ENCODE data around the gene FAM111B.
"Not testable (repeated sequence)": the region's sequence is repeated elsewhere in the genome, so short reads cannot be mapped to it uniquely, and the experiment has no call there.

Gene FAM111B

DNA sequence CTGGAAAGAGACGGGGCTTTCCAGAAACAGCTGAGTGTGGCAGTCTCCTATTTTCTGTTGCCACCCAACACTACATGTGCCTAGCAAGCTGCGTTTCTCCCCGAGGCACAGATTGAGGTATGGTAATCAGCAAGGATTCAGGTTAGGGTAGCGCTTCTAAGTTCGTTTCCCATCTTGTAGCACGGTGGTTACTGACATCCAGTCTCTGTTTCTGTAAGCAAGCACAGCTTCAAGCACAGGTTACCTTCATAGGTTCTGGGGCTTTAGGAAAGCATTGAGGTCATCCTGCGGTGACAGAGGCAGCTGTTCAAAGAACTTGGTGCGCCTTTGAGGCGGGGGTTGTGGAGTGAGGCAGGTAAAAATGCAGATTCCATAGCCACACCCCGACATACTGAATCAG, 684 bp downstream of the FAM111B start:
- not testable (repeated sequence) for DNase-seq

DNA sequence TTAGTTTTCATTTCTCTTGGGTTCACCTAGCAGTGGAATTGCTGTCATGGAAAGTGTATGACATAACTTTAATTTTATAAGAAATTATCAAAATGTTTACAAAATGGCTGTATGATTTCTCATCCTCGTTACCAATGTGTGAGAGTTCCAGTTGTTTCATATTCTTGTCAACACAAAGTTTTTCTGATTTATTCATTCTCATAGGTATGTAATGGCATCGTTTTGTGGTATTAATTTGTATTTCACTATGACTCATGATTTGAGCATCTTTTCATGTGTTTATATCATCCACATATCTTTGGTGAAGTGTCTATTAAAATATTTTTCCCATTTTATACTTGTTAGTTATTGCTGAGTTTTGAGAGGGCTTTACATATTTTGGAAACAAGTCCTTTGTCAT, 5.5 kb downstream of the FAM111B start:
- DNase-seq = no peak

DNA sequence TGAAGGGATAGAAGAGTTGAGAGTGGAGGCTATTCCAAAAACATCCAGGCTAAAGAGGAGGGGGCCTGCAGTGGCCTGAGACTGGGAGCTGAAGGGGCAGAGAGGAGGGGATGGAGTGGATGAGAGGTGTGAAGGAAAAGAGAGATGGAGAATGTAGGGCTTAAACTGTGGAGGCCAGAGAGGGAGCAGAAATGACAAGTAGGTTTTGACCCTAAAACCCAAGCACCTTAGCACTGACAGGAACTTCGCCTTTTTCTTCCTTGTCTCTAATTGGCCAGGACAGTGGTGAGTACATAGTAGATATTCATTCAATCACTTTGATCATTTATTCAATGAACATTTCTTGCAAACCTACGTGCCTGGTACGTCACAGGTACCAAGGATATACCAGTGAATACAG, 7.3 kb downstream of the FAM111B start:
- no peak for DNase-seq

- no peak for DNase-seq
Measured at GRCh38 chr11:59115553-59115952, 8.5 kb downstream of the FAM111B start.

DNA sequence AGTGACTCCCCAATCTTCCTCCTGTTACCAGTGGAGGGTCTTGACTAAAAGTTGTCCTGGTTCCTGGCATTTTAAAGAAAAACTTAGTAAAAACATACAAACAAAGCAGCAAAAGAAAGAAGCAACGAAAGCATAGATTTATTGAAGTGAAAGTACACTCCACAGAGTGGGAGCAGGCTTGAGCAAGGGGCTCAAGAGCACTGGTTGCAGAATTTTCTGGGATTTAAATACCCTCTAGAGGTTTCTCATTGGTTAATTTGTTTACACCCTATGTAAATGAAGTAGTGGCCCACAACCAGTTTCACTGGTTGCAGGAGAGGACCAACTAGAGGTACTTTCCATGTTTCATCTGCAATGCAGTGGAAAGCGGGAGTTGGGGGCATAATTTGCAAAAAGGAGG, 10.7 kb downstream of the FAM111B start:
- no peak for DNase-seq

DNA sequence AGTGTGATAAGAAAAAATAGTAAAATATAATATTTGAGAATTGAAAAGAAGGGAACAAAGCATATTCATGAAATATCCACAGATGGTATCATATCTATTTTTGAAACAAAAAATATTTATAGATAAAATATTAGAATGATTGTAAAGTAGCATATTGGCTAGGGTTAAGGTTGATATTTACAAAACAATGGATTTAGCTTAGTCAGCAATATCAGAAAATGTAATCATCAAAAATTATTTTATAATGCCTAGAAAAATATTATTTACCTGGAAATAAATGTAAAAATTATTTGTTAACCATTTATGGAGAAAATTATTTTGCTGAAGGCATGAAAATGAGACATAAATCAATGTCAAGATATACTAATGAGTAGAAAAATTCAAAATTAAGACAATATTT, 12.8 kb downstream of the FAM111B start:
- DNase-seq = no peak

DNA sequence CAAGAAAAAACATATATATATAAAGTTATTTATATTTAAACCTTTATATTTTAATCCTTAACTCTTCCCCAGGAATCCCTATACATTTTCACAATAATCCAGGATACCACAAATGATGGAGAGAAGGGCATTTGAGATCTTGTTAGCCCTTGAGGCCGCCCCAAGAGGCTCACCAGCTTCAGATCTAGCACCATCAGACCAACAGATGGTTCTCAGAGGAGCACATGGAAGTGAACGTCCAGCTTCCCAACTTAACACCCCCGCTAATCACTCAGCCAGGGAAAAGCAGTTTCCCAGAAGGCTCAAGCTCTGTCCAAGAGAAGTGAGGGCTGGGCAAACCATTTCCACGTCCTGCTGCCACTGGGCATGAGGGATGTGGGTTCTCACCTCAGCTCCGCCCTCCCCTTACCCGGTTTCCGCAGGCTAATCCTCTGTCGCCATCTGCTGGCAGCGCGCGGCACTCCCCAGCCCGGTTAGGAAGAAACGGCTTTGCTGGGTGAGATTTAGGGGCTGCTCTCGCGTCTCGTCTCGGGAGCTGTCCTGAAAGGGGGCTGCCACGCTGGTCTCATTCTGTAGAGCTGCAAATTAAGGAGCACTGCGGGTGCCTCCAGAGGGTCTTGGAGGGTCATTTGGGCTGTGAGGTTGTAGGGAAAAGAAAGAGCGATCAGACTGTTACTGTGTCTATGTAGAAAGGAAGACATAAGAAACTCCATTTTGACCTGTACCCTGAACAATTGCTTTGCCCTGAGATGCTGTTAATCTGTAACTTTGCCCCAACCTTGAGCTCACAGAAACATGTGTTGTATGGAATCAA, 28.8 kb downstream of the FAM111B start:
- DNase-seq = peak; percentile 64 to 74

GRCh38 chr11:59136551-59136950, 29.5 kb downstream of the FAM111B start:
- not testable (repeated sequence) for DNase-seq

- no peak for DNase-seq
Measured at GRCh38 chr11:59137190-59137589, 30.2 kb downstream of the FAM111B start.

DNA sequence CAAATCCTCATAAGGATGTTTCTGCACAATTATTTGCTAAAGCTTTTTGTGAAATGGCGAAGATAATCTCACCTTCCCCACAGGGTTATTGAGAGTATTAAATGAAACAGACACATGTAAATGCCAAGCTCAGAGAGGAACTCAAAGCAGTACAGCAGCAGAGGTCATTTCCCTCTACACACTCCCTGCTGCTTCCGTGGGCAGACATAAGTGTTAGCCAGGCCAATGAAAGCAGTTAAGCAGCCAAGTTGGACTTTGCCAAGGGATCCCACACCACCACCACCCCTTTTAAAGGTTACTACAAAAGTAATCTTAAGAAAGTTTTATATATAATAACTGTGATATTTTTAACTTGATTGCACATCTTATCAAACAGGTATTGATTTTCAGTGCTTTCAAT, 31.6 kb downstream of the FAM111B start:
- DNase-seq = no peak

GRCh38 chr11:59141191-59141590, 34.2 kb downstream of the FAM111B start:
- DNase-seq = no peak

DNA sequence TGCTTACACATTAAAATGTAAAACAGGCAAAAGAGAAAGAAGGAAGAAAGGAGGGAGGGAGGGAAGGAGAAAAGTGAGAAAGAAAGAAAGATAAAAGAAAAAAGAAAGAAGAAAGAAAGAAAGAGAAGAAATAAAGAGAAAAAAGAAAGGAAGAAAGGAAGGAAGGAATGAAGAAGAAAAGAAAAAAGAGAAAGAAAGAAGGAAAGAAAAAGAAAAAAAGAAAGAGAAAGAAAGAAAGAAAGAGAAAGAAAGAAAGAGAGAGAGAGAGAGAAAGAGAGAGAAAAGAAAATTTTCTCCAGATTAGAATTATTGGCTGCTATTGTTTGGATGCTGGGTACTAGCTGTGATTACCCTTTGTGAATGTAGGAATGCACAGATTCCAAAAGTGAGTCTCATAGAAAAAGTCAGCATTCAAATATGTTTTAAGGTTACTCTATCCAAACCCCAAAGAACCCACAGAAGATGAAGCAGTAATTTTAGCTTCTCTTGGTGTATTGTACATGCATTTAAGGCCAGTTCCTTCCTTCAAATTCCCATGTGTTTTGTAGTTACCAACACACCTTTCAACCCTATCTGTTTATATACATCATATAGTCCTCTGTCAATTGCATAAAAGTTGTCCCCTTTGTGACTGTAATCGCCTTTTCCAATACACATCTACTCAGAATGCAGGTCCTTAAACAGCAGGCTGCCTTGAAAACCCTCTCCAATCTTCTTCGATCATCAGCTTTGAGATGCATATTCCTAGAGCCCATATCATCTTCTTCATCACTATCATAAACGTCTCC, 34.8 kb downstream of the FAM111B start:
- DNase-seq = no peak

GRCh38 chr11:59142530-59143507, 35.8 kb downstream of the FAM111B start, which contains the start of gene FAM111A:
Gene FAM111A (plus strand): TSS chr11:59142856. CDS start chr11:59148873, 6,017 bp downstream.
- DNase-seq = peak; percentile 71 to 72

- no peak for DNase-seq
Measured at GRCh38 chr11:59144096-59144495, 37.1 kb downstream of the FAM111B start.

- peak; percentile 72 to 76 for DNase-seq
Measured at GRCh38 chr11:59144579-59145345, 37.7 kb downstream of the FAM111B start.

DNA sequence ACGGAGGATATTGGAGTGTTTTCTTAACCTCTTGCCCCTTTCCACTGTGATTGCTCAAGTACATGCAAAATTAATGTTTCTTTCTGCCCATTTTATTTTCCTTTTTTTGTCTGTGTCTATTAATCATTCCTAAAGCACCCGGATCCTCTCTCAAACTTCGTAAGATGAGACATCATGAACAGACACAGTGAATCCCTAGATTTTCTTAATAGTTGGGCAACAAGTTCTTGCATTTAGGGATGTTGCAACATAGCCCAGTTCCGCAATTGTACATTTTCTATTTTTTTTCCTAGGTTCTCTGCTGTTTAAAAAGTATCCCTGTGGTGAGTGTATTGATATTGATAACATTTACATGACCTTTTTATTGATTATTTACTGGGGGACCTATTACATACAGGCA, 38.5 kb downstream of the FAM111B start:
- DNase-seq = no peak

DNA sequence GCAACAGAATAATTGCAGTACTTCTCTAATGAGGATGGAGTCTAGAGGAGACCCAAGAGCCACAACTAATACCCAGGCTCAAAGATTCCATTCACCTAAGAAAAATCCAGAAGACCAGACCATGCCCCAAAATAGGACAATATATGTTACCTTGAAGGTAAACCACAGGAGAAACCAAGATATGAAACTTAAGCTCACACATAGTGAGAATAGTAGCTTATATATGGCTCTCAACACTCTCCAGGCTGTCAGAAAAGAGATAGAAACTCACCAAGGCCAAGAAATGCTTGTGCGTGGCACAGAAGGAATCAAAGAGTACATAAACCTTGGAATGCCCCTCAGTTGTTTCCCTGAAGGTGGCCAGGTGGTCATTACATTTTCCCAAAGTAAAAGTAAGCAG, 44.7 kb downstream of the FAM111B start:
- DNase-seq = no peak

GRCh38 chr11:59152312-59152951, 45.4 kb downstream of the FAM111B start:
- DNase-seq = no peak

DNA sequence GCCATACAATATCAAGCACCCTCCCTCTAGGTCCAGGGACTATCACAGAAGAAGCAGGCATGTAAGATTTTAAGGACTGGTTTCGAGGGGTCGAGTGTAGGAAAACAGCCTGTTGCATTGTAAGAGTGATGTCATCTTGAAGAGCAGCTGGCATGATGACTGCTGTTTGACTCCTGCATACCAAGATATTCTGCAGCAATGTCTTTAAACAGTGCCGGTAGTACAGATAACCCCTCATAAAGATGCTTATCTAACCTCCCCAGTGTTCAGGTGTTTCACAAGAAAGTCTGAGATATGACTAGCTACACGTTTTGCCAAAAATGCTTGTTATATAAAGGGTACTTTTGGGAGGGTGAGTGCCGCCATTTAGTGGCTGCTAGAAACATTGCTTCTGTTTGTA, 47.6 kb downstream of the FAM111B start:
- no peak for DNase-seq

DNA sequence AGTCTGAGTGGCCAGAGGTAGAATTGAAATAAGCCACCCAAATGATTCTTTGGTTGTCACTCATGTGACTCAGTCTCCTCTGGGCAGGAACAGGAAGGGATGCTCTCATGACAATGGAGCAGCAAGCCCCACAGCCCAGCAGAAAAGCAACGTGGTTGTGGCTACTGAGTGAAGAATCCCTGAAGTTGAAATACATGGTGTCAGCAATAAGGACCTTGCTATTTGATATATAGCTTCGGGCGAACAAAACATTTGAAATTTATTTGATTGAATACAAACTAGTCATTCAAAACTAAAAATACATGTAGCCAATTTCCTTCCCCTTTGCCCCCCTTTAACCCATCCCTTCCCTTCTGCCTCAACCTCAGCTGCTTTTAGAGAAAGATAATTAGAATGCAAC, 50.4 kb downstream of the FAM111B start:
- DNase-seq = no peak

All from NCI-H1930 (cell line).